Activated T-helper 1 cell treated with Interleukin-2 at 50 U/mL for 16 hours (primary cell): ENCODE measurements around the gene SUN5.

Experiments used
- DNase-seq: peaks from one replicate; pipeline ENCODE4 v3.0.0-alpha.2; 2020; ENCODE audit warnings: low read depth

Gene SUN5

DNA sequence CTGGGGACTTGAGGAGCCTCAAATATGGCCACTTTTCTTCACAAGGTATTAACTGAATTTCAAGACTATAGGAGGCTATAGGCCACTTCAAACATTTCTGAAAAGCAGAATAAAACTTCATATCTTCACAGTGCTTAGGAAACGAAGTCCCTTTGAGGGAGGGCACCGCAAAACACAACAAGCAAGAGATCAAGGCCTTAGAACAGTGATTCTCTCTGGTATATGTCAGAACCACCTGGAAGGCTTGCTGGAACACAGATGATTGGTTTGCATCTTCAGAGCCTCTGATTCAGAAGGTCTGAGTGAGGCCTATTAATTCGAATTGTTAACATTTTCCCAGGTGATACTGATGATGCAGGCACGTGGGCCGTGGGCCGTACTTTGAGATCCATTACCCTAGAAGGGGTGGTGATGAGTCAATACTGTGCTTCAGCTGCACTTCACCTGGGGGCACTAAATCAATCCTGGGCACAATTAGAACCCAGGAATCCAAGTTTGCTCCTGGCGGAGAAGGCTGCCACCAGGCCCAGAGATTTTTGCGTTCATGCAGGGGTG lies 10.7 kb downstream of the SUN5 start:
- DNase-seq = no peak

DNA sequence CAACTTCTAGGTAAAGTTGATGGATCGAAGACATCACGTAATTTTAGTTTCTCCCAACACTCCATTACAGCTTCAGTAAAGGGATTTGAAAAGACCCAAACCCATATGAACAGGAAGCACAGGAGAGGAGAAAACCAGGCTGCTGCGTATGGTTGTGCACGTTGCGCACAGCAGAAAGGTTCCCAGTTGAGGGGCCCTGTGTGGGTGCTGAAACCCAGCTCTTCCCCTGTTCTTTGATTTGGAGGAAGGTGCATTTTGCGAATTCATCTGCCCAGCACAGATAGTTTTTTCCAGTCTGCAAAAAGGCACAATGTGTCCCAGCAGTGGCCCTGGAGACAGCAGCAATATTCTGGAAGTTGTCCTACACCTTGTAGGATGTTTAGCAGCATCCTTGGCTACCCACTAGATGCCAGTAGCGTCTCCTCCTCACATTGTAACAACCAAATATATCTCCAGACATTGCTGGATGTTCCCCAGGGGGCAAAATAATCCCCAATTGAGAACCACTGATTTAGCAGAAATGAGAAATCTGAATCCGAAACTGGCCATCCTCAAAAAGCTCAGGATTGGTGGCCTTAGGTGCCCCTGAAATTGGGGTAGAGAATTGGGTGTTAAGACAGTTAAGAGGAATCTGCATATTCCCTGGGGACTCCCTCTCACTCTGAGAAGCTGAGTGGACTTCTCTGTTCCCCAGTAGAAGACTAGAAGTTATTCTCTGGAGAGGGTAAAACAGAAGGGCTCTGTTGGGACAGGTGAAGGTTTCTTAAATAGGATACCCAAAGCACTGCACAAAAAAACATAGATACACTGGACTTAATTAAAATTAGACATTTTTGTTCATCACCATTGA lies 12.2 kb downstream of the SUN5 start:
- no peak for DNase-seq

DNA sequence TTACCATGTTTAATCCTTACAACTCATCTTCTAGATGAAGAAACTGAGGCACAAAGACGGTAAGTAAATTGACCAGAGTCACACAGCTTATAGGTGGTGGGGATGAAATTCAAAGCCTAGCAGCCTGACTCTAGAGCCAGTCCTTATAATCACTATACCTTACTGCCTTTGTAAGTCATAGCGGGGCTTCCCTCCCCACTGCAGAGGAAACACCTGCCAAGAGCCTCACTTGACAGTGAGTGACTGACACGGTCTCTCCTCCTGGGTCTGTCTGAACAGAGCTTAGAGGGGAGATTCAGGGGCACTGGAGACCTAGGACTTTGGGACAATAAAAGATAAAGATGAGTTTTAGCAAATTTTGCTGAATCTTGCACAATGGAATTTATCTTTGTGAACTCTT lies 12.8 kb downstream of the SUN5 start:
- DNase-seq = no peak

DNA sequence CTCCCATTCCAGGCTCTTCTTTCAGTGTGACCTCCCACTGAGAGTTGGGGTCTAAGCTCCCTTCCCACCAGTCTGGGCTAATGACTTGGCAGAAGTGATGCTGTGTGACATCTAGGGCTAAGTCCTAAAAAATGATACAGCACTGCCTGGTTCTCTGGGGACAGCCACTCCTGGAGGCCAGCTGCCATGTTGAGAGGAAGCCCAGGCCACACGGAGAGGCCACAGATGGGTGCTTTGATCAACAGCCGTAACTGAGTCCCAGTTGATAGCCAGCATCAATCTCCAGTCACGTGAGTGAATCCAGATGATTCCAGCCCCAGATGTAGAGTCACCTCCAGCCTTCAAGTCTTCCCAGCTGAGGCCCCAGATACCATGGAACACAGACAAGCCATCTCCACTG lies 13.8 kb downstream of the SUN5 start:
- DNase-seq = no peak

DNA sequence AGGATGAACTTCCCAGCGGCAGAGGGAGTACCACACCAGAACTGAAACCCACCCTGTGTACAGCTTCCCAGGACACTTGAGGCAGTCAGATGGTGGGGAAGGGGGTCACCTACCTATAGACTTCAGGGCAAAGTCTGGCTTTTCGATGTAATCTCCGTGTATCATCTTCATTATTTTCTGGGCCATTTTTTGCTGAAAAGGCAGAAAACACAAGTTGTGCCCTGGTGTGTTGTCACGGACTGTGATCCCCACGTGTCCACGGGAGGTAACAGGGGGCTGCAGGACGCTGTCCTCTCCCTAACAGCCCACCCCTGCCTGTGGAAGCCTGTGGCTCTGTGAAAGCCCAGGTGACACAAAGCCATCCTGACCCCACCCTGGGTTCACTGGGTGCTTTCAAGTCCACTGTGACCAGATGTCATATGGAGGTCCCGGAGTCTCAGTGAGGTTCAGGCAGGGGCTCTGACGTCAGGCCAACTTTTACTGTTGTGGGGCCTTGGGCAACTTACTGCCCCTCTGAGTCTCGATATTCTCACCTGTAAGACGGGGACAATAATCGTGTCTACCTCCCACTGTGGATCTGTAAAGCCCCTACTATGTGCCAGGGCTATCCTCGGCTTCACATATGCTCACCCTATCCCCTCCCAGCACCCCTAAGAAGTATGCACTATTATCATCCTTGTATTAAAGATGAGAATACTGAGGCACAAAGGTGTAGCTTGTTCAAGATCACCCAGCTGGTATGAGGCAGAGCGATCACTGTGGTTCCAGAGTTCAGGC lies 14.5 kb downstream of the SUN5 start:
- DNase-seq = no peak

DNA sequence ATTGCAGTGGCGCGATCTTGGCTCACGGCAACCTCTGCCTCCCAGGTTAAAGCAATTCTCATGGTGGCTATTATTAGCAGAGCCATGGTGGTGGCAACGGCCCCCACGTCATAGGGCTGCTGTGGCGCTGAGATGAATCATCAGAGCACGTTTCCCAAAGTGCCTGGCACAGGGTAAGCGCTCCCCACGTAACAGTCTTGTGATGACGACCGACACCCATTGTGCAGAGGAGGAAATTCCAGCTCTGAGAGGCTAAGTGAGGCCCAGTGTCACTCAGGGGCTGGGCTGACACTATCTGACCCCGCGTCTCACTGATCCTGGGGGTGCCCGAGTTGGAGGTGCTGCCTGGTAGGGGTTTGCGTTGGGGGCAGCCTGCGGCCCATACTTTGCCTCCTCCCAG lies 16.2 kb downstream of the SUN5 start:
- DNase-seq = no peak

DNA sequence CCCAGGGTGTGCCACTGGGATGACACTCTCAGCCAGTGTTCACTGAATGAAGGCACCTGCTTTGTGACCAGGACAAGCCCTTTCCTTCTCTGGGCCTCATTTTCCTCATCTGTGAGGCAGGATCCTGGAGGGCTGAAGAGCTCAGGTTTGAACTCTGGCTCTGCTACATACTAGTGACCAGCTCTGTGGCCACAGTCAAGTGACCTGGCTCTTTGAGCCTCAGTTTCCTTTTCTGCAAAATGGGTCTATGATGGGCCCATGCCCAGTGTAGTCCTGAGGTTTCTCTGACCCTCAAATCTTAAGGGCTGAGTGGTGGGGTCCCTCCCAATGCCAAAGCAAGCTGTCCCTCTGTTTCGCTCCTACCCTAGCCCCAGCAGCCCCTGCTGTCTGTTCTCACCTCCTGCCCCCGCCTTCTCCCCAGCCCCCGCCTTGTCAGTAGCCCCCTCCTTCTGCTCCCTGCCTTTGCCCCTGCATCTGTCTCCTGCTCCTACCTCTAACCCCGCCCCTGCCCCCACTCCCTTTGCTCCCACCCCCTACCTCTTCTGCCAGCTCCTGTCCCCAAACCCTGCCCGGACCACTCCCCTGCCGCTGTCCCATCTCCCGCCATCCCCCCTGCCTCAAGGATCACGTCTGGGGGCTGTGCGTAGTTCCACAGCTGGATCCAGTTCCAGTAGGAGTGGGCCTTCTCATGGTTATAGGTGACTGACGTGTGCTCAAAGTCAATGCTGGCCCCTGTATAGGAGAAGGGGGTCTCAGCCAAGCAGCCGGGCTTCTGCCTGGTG lies 17.0 kb downstream of the SUN5 start:
- DNase-seq = no peak

DNA sequence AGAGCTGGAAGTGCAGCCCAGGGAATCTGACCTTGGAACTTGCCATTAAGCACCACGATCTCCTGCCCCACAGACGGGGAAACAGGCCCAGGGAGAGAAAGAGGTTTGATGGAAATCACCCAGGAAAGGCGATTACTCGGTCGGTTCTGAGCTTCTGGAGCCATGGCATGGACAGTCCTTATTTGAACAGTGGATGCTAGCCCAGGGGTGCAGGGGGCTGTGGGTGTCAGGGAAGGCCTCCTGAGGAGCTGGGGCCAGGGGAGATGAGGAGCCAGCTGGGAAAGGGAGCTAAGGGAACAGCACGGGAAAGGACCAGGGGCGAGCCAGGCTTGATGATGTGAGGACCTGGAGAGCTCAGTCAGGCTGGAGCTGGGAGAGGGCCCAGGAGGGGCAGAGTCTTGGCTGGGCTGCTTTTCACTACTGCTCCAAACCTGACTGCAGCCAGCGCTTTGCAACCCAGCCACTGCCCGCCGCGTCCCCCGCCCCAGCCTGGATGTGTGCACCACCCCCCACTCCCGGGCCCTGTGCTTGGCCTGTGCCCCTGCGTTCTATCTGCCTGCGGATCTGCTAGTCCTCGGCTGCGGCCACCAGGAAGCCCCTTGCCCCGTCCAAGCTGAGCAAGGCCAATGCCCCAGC lies 17.8 kb downstream of the SUN5 start:
- DNase-seq = no peak

DNA sequence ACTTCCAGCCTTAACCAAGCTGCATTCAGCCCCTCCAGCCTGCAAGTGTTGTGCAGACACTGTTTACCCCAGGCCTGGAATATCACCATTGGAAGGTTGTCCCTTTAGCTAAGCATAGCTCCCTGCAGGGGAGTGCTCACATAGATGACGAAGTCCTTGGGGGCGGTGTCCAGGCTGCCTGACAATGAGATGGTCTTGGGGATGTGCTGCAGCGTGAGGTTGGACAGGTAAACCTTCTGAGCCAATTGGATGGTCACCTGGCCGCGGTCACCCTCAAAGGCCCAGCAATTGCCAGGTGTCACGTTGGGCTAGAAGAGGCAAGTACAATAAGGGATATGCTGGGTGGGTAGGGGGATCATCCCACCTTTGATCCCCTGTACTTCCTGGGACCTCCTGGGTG lies 18.6 kb downstream of the SUN5 start:
- no peak for DNase-seq

DNA sequence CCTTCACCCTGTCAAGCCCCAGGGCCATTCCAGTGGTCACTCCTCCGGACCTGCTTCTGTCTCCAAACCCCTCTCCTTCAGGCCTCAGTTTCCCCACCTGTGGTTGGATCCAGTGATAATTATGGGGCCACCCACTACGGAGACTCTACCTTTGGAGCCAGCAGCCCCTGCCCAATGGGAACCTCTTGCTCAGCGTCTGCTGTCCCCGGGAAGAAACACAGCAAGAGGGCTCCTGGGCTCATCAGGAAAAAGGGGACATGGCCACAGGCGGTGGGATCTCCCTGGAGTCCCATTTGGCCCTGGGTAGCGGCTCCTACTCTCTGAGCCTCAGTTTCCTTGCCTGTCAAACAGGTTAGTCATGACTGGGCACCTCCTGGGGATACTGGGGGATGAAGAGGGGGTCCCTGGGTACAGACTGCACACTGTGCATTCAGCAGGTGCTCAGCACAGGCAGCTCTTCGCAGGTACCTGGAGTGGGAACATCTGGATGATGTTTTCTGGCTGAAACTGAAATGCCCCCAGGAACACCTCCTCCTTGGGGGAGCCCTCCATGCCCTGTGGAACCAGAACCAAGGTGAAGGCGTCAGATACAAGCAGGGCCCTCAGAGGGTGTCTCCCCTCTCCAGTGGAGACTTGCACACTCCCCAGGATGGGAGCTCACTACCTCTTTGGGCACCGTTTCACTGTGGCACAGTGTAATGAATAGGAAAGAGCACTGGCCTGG lies 19.4 kb downstream of the SUN5 start:
- no peak for DNase-seq

DNA sequence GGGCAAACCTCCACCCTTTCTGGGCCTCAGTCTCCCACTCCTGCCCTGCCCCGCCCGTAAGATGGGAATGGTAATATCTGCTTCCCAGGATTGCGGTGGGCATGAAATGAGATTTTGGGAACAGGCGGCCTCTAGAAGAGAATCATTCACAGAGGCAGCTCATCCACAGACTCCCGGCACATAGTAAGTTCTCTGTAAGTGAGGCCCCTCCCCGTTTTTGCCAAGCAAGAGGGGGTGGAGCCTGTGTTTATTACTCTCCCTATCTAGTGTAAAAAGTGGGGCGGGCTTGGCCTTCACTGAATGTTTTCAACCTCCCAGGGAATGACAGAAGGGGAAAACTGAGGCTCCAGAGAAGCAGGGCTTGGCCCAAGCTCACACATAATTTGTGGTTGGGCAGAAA lies 20.0 kb downstream of the SUN5 start:
- no peak for DNase-seq

DNA sequence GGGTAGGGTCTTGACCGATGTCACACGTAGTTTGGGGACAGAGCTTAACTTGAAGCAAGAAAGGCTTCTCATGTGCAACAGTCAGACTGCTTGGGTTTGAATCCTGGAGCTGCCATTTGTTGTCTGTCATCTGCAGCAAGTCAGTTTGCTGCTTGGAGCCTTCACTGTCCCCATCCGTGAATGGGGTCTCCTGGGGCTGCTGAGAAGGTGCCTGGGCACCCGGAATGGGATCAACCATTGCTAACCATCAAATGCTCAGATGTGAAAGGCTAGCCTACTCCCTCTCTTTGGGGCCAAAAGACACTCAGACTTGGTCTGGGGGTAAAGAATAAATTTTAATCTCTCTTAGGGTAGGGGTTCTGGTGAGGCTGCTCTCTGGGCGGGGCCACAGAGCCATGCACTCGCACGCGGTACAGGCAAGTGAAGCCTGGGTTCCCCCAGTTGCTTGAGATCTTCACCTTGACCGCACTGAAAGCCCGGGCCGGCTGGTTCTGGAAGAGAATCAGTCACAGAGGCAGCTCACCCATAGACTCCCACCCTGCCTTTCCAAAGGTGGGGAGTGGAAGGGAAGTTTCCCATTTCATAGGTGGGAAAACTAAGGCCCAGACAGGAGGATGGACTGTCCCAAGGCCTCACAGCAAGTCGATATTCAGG lies 20.6 kb downstream of the SUN5 start:
- no peak for DNase-seq

DNA sequence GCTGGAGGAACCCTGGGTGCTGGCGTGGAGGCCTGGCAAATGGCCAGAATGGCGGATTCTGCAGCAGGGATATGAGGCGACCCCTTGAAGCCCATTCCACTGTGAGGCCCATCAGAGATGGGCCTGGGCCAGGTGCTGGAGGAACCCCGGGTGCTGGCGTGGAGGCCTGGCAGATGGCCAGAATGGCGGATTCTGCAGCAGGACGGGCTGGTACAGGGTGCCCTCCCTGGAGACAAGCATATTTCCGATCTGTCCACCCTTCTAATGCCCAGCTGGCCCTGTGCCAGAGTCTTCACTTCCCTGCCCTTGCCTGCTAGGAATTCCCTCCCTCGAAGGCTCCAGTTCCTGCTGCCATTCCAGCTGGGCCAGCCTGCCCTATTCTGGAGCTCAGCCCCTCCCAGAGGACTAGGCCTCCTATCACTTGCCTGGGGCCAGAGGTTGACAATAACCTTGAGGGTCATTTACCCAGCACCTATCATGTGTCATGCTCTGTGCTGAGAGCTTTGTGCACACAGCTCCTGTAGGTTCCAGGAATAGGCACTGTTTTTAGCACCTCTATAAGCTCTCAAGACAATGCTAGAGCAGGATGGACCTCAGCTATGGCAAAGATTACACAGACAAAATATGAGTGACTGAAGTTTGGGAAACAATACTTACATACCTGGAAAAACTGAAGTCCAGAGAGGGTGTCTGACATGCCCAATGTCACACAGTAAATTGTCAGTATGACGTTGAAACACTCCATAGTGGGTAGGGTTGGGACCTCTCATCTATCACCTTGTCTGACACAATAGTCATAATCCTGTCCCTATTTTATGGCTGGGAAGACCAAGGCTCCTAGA lies 21.4 kb downstream of the SUN5 start:
- DNase-seq = no peak

DNA sequence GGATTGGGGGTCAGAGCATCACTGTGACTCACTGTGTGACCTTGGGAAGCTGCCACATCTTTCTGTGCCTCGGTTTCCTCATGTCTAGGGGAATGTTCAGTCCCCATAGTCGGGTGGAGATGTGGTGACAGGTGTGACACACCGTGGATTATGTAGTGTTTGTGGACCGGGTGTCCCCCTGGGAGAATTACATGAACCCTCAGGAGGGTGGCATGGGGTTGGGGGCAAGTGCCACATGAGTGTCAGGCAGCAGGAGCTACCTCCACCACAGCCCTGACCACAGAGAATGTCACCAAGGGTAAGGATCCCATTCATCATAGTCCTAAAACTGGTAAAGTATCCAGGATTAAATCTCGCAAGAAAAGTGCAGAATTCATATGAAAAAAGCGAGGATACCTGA lies 23.2 kb downstream of the SUN5 start:
- no peak for DNase-seq

DNA sequence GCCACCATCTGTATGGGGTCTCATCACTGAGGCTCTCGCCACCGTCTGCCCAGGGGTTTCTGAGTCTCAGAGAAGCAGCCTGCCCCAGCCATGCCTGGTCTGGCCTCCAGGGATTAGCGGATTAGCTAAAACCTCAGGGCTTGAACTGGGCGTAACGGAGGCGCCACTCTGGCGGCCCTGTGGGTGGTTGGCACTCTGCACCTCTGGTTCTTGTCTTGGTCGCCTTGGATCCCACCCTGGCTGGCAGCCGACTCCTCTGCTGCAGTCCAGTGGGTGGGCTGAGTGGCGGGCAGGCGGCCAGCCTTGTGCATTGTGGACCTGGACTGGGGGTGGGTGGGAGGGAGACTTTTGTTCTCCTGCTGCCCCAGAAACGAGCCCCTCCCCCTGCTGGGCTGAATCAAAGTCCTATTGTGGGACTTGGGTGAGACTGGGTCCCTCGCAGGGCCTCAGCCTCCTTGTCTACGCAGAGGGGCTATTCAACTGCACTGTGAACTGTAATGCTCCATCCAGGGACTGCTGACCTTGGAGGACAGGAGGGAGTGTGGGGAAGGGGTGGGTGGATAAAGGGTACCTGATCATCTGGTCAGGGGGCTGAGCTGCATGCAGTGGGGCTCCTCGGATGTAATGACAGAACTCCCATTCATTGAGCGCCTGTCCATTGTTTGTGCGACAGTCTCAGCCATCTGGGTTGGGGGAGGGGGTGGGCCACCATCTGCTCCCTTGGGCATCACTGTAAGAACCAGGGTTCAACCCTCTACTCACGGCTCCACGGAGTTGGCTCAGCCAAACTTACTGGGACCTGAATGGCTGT lies 23.9 kb downstream of the SUN5 start:
- no peak for DNase-seq

DNA sequence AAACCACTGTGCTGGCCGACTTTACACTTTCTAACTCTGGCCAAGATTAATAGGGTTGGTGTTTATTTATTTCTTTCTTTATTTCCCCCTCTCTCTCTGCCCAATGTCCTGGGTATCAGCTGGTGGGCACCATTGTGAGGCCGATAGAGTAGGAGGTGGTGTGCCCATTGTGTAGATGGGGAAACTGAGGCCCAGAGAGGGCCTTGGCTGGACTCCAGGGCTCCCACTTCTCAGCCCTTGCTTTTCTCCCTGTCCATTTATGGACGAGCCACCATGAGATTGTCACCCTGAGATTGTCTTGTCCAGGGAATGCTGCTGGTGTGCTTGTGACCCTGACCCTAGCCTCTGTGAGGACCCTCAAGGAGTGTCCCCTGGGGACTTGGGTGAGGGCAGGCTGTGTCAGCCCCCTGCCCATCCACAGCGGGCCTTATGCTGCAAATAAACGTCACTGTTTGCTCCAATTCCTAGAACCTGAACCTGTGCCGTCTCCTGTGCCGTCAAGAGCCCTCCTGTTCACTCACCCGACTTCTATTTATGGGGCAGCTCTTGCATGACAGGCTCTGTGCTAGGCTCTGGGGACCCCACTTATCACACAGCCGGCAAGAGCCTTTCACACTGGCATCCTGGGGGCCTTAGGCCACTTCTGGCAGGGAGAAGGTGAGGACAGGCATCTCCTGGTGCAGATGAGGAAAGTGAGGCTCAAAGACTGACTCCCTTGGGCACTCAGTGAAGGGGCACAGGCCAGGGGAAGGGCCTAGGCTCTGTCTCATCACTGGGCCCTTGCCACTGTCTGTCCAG lies 24.8 kb downstream of the SUN5 start:
- no peak for DNase-seq

DNA sequence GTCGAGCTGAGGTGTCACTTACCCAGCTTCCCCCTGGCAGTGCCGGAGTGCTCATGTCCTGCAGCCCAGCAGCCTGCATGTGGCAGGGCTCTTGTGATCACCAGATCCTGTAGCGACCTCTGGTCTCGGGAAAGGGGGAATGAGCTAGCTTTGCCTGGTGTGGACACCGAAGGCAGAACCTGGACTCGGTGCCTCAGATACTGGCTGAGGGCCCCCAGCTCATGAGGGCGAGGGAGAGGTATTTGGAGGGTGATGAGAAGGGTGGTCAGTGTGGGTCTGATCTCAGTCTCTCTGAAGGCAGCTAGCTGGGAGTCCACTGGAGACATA lies 26.3 kb downstream of the SUN5 start:
- DNase-seq = no peak

DNA sequence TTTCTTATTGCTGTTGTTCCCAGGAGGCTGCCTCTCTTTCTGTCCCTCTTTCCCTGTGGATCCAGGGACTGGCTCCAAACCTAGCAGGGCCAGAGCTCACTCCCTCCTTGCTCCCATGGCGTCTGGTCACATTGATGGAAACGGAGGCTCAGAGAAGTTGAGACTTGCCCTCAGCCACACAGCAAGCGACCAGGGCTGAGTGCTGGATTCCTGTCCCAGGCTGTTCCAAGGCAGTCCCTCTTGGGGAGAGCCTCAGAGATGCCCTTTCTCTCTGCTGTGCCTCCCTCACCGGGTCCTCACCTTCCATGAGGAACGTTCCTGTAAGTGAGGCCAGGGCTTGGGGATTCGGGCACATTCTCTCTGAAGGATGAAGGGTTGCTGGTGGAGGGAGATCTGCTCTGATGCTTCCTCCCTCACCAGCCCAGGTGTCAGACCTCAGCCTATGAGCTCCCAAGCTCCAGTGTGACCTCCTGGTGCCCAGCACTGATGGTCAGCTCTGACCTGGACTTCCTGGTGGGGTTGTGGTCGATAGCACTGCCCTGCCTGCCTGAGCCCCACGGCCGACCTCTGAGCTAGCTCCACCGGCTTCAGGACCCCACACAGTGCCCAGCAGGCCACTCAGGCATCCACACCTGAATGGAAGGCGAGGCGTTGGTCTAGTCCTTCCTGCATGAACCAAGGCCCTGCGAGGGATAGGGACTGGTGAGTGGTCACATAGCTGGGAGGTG lies 26.8 kb downstream of the SUN5 start:
- DNase-seq = no peak
